HL-60/S4 treated with retinoic acid at 250 ng/mL for 4 days and 3 days (cell line): Measurements from ENCODE around the gene GPD1.

Source experiments
- in situ Hi-C: fragments of 300-500 bp; cut with MboI; formaldehyde crosslinking; loops from 2 replicates; pipeline ENCODE4 v1.7.0; 2022; ENCODE audit warnings: low sequenced_read_pairs

The GPD1 gene

DNA sequence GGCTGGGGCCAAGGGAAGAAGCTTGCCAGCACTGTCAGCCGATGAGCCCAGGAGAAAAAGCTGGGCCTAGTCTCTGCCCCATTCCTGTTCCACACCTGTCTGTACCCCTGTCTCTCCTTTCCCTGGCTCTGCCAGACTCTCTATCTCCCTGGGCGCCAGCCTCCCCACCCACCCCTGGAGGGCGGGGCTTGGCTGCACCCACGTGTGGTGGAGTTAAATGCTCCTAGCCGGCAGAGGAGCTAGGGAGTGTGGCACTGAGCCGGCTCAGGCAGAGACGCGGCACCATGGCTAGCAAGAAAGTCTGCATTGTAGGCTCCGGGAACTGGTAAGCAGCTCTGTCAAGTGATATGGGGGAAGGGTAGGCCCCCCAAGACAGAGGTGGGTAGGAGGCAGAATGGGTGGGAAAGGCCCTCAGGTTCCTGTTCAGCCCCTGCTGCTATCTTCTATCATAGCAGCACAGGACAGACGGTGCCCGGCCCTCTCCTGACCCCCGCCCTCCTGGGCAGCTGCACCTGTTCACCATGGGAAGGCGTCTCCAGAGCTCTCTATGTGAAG, at the start of gene GPD1:
TSS of gene GPD1 (plus strand) at position 242 of the 555 bp plus-strand sequence. CDS start at position 285, 43 bp downstream.
- in situ Hi-C loops = no loop called here

DNA sequence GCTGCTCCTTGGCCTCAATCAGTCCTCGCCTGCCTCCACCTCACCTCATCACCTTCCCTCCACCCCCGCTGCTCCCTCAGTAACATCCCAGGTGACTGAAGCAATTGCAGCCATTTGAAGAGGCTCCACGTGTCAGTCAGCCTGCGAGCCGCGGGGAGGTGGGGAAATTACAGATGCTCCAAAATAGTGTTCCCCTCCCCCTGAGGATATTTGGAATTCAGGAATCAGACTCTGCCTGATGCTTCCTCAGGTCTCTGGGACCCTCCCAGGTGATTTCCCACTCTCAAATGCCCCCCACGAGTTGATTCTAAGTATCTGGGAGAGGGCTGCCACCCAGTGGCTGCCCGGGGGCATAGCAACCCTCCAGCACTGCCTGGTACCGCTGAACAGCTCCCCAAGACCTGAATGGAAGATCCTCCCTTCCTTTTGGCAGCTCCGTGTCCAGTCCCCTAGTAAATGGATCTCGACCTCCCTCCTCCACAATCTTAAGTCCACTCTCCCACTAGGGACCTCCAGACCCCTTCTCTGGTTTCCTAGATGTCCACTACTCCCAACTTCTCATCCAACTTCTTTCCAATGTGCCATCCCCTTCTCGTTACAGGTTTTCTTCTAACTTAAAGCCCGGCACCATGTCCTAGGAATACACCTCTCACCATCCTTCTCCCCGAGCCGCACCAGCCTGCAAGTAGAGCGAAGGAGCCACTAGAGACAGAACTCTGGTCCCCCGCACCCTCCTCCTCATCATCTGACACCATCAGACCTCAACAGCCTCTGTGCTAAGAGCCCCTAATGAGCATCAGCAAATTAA, 47.8 kb upstream of the GPD1 start:
- in situ Hi-C loops = loop anchor here (5.0 to 25.0 kb wide), 2 partner anchors 84 to 194 kb away; partner anchors contain the start of gene AQP6

DNA sequence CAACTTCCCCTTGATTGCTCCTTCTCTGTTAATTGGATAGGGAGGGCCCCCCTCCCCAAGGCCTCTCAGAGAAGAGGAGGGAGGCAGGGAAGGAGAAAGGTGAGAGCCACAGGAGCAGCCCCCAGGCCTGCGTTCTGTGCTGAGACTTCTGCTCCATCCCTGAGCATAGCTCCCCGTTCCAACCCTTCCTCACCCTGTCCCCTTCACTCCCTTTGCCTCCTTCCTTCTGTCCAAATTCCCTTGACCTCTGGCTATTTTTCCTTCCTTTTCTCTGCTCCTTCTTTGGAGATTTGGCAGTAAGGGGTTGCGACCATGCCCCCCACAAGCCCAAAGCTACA, 47.2 kb upstream of the GPD1 start:
- in situ Hi-C loops = loop anchor here (5.0 to 25.0 kb wide), 2 partner anchors 84 to 194 kb away; partner anchors contain the start of gene AQP6

DNA sequence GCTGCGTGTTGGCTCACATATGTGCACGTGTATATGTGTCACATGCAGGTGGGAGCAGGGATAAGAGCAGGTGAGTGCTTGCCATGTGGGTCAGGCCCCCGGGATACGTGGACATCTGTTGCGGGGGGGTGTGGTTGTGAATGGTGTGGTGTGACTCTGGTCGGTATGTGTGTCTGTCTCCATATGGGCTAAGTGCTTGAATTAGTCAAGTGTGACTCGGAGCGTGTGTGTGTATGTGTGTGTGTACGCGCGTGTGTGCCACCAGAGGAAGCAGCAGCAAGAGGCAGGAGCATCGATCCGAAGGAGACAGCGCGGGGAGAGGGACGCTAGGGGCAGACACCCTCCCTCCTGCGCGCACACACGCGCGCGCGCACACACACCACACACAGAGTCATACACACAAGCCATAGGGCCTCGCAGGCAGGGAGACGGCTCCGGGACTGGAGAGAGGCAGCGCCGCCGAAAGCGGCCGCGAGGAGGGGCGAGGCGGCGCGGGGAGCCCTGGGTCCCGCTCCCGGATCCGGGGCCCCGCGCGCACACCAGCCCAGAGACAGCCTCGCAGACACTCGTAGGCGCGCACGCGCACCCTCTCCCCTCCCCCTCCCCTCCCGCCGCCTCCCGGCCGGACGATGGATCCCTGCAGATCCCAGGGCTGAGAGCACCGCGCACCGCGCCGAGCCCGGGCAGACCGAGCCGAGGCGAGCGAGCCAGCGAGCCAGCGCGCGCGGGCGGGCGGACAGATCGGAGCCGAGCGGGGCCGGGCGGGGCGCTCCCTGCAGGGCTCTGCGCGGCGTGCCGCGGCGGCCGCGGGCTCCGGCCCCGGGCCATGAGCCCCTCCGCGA, 46.6 kb upstream of the GPD1 start, which contains the start of gene ASIC1:
TSS of gene ASIC1 (plus strand) at position 597 of the 842 bp plus-strand sequence. CDS start 1,171 bp downstream, outside the sequence.
- in situ Hi-C loops = loop anchor here (5.0 to 25.0 kb wide), 2 partner anchors 85 to 195 kb away; partner anchors contain the start of gene AQP6

DNA sequence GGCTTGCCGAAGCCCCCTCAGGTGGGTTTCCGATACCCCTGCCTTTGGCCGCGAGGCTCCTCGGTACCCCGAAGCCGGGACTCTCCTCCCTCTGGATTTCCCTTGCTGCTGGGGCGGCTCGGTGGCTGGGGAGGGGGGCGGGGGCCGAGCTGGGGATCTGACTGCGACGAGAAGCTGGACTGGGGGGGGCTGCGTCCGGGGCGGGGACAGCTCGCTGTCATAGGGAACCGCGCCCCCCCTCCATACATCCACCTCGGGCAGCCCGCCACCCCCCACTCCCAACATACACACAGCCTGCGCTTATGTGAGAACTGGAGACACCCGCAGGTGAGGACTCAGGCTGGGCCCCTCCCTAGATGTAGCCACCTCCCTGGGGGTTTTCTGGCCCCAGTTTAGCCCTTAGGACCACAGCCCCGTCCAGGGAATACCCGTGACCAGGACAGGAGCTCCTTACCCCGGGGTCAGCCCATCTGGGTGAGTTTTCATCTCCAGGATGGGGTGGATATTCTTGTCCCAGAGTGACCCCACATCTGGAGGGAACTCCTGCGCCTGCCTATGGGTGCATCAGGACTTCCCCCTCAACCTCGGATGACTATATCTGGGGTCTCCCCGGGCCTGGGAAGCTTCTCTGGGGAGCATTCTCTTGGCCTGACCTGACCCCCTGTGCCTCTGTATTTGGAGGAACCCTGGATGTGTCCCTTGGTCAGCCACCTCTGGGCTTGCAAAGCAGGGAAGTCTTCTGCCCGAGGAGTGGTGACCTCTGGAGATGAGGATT, 45.7 kb upstream of the GPD1 start:
- in situ Hi-C loops = loop anchor here (5.0 to 25.0 kb wide), 2 partner anchors 86 to 196 kb away; partner anchors contain the start of gene AQP6

DNA sequence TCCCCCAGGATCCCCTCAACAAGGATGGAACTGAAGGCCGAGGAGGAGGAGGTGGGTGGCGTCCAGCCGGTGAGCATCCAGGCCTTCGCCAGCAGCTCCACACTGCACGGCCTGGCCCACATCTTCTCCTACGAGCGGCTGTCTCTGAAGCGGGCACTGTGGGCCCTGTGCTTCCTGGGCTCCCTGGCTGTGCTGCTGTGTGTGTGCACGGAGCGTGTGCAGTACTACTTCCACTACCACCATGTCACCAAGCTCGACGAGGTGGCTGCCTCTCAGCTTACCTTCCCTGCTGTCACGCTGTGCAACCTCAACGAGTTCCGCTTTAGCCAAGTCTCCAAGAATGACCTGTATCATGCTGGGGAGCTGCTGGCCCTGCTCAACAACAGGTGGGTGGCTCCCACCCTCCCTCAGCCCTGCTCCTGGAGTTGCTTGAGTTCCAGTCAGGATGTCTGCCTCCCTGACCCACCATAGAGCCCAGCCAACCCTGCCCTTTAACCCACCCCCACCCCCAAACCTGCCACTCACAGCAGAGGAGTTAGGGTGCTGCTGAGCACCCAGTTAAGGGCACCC, 45.0 kb upstream of the GPD1 start:
- in situ Hi-C loops = loop anchor here (5.0 to 25.0 kb wide), 2 partner anchors 87 to 197 kb away; partner anchors contain the start of gene AQP6

GRCh38 chr12:50059440-50060119, 44.2 kb upstream of the GPD1 start:
- in situ Hi-C loops = loop anchor here (5.0 to 25.0 kb wide), 2 partner anchors 87 to 197 kb away; partner anchors contain the start of gene AQP6

DNA sequence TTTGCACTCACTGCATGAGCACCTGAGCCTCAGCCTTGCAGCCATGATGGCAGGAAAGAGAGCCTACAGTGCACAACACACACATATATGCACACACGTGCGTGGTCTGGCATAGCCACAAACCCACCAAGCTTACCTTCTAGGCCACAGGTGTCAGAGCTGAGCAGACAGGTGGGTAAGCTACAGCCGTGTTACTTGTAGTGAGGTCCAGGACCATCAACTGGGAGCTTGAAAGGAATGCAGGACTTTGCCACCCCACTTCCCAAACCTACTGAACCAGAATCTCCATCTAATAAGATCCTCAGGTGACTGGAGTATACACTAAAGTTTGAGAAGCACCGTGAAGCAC, 43.7 kb upstream of the GPD1 start:
- in situ Hi-C loops = loop anchor here (25.0 kb wide), 1 partner anchor 198 kb away; no protein-coding TSS in a partner anchor

DNA sequence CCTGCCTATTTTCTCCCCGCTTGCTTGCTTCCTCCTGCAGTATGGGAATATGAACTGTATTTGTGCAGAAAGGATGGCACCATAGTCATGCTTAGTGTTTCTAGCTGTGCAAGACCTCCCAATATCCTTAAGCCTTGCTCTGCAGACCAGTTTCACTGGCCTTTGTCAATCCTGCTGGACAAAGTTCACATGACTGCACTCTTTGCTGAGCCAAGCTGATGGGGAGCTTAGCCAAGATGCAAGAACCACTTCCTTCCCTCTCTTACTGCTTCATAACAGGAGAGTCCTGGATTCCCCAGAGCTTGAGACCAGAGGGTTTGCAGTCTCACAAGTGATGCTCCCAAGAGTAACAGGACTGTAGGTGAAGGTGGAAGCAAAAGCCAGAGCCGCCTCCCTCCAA, 42.6 kb upstream of the GPD1 start:
- in situ Hi-C loops = loop anchor here (25.0 kb wide), 1 partner anchor 199 kb away; no protein-coding TSS in a partner anchor

DNA sequence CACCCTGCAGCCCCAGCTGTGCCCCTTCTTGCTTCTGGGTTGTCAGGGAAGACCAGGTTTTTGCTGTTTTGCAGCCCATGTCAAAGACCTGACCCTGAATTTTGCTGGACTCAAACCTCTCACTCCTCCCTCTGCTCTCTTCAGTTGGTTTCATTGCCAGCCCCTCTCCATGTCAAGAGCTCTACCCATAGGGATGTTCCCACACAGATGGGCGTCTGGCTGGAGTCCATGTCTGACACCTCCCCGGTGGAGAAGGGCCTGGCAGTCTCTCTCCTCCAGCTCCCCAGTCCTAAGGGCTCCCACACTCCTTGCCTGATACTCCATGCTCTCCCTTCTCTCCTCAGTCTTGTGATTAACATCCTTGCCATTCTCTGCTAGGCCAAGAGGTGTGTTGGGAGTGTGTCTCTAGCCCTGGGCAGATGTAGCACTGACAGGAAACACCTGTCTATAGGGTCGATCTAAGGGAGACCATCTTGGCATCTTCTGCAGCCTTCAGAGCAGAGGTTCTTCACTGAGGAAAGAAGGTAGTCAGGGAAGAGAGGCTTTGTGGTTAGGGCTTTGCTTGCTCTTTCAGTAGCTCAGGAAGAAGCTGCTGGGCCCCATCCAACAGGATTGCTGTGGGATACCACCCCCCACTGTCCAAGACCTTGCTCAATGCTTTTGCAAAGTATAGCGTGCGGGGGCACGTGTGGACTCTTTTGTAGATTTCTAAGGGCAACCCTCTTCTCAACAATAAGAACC, 41.7 kb upstream of the GPD1 start:
- in situ Hi-C loops = loop anchor here (25.0 kb wide), 1 partner anchor 200 kb away; no protein-coding TSS in a partner anchor

- in situ Hi-C loops = loop anchor here (25.0 kb wide), 1 partner anchor 201 kb away; no protein-coding TSS in a partner anchor
Measured at GRCh38 chr12:50062728-50063460, 40.9 kb upstream of the GPD1 start.

GRCh38 chr12:50065726-50066310, 38.0 kb upstream of the GPD1 start:
- in situ Hi-C loops = loop anchor here (25.0 kb wide), 1 partner anchor 204 kb away; no protein-coding TSS in a partner anchor

DNA sequence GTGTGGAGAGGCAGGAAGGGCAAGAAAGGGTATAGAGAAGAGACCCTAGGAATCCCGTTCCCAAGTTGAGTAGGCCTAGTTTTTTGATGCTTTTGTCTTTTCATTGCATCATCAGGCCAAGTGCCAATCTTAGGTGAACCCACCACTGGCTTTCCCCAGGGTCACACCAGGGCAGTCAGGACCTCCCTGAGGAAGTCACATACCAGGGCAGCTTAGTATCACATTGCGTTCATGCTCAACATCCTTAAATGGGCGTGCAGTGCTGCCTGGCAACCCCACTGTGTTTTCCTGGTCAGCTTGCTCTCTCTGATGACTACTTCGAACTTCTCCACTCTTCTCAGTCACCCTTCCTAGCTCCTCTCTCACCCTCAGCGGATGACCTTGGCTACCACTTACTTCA, 37.4 kb upstream of the GPD1 start:
- in situ Hi-C loops = loop anchor here (25.0 kb wide), 1 partner anchor 204 kb away; no protein-coding TSS in a partner anchor

DNA sequence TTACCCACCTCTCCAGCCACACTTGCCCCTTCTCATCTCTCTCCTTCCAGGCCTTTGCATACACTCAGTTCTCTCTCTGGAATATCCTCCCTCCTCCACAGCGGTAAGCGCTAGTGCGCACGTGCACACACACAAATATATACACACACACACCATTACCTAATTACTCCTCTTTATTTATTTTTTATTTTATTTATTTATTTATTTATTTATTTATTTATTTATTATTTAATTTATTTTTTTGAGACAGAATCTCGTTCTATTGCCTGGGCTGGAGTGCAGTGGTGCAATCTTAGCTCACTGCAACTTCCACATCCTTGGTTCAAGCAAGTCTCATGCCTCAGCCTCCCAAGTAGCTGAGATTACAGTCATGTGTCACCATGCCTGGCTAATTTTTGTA, 34.7 kb upstream of the GPD1 start:
- in situ Hi-C loops = loop anchor here (25.0 kb wide), 1 partner anchor 207 kb away; no protein-coding TSS in a partner anchor

- in situ Hi-C loops = loop anchor here (25.0 kb wide), 1 partner anchor 207 kb away; no protein-coding TSS in a partner anchor
Measured at GRCh38 chr12:50069539-50069938, 34.3 kb upstream of the GPD1 start.

- in situ Hi-C loops = loop anchor here (10.0 to 25.0 kb wide), 2 partner anchors 104 to 208 kb away; no protein-coding TSS in a partner anchor
Measured at GRCh38 chr12:50070314-50071060, 33.3 kb upstream of the GPD1 start.
